HG02884 (cell line): ENCODE measurements around the gene GNG7.
"Not testable (repeated sequence)": the region's sequence is repeated elsewhere in the genome, so short reads cannot be mapped to it uniquely, and the experiment has no call there.

Experiments
- ATAC-seq: cut with Tn5 transposase; IDR thresholded peaks from one replicate; pipeline ENCODE4 v1.9.1; 2021; ENCODE audit warnings: mild to moderate bottlenecking, moderate library complexity; ENCODE audit not compliant: unreplicated experiment

GNG7 gene

GRCh38 chr19:2556221-2557092, 146.0 kb downstream of the GNG7 start:
- no peak for ATAC-seq

- no peak for ATAC-seq
Observed at GRCh38 chr19:2555422-2556220, 146.9 kb downstream of the GNG7 start.

GRCh38 chr19:2554856-2555255, 147.6 kb downstream of the GNG7 start:
- no peak for ATAC-seq

- no peak for ATAC-seq
Observed at GRCh38 chr19:2553510-2553909, 149.0 kb downstream of the GNG7 start.

- no peak for ATAC-seq
Observed at GRCh38 chr19:2552859-2553258, 149.6 kb downstream of the GNG7 start.

- no peak for ATAC-seq
Observed at GRCh38 chr19:2551864-2552185, 150.7 kb downstream of the GNG7 start.

GRCh38 chr19:2551172-2551863, 151.2 kb downstream of the GNG7 start:
- ATAC-seq: no peak

- ATAC-seq: no peak
Observed at GRCh38 chr19:2550431-2551171, 151.9 kb downstream of the GNG7 start.

- no peak for ATAC-seq
Observed at GRCh38 chr19:2549701-2550191, 152.7 kb downstream of the GNG7 start.

- no peak for ATAC-seq
Observed at GRCh38 chr19:2548966-2549365, 153.5 kb downstream of the GNG7 start.

- ATAC-seq: no peak
Observed at GRCh38 chr19:2547721-2548120, 154.8 kb downstream of the GNG7 start.

- no peak for ATAC-seq
Observed at GRCh38 chr19:2547033-2547680, 155.3 kb downstream of the GNG7 start.

- no peak for ATAC-seq
Observed at GRCh38 chr19:2546128-2547032, 156.1 kb downstream of the GNG7 start.

- not testable (repeated sequence) for ATAC-seq
Observed at GRCh38 chr19:2545416-2546127, 156.9 kb downstream of the GNG7 start.

GRCh38 chr19:2544576-2545415, 157.7 kb downstream of the GNG7 start:
- ATAC-seq: no peak

- no peak for ATAC-seq
Observed at GRCh38 chr19:2543463-2544442, 158.7 kb downstream of the GNG7 start.
